ENCODE measurements around the gene NEU3.

DNA sequence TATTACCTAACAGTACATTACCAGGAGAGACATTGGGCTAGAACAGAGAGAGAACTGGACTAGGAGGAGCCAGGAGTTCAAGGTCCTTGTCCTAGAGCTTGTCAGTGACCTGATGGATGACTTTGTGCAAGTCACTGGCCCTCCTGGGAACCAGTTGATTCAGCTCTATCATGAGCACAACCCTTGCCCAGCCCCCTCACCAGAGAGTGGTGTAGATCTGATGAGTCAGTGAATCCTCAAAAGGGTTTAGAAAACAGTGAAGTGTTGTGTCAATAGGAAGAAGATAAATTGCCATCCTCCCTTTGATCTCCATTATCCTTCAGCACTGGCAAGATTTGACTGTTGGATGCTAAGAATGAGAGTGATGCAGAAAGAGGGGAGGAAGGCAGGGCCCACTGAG lies 24.3 kb downstream of the NEU3 start:
- no peak for TF ChIP-seq RAD21 (IDR thresholded peaks at IDR 0.05)
- TF ChIP-seq, protein P1, sequence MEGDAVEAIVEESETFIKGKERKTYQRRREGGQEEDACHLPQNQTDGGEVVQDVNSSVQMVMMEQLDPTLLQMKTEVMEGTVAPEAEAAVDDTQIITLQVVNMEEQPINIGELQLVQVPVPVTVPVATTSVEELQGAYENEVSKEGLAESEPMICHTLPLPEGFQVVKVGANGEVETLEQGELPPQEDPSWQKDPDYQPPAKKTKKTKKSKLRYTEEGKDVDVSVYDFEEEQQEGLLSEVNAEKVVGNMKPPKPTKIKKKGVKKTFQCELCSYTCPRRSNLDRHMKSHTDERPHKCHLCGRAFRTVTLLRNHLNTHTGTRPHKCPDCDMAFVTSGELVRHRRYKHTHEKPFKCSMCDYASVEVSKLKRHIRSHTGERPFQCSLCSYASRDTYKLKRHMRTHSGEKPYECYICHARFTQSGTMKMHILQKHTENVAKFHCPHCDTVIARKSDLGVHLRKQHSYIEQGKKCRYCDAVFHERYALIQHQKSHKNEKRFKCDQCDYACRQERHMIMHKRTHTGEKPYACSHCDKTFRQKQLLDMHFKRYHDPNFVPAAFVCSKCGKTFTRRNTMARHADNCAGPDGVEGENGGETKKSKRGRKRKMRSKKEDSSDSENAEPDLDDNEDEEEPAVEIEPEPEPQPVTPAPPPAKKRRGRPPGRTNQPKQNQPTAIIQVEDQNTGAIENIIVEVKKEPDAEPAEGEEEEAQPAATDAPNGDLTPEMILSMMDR (IDR thresholded peaks at IDR 0.05; ENCODE audit: low read depth, low read length, missing input control) = no peak
- TF ChIP-seq, protein P2, sequence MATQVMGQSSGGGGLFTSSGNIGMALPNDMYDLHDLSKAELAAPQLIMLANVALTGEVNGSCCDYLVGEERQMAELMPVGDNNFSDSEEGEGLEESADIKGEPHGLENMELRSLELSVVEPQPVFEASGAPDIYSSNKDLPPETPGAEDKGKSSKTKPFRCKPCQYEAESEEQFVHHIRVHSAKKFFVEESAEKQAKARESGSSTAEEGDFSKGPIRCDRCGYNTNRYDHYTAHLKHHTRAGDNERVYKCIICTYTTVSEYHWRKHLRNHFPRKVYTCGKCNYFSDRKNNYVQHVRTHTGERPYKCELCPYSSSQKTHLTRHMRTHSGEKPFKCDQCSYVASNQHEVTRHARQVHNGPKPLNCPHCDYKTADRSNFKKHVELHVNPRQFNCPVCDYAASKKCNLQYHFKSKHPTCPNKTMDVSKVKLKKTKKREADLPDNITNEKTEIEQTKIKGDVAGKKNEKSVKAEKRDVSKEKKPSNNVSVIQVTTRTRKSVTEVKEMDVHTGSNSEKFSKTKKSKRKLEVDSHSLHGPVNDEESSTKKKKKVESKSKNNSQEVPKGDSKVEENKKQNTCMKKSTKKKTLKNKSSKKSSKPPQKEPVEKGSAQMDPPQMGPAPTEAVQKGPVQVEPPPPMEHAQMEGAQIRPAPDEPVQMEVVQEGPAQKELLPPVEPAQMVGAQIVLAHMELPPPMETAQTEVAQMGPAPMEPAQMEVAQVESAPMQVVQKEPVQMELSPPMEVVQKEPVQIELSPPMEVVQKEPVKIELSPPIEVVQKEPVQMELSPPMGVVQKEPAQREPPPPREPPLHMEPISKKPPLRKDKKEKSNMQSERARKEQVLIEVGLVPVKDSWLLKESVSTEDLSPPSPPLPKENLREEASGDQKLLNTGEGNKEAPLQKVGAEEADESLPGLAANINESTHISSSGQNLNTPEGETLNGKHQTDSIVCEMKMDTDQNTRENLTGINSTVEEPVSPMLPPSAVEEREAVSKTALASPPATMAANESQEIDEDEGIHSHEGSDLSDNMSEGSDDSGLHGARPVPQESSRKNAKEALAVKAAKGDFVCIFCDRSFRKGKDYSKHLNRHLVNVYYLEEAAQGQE (IDR thresholded peaks at IDR 0.05) = no peak
- TF ChIP-seq ATF3 (IDR thresholded peaks at IDR 0.05) = no peak
